HG03103 (cell line): ENCODE results near the gene AGTR1.
"Not testable (repeated sequence)": the region's sequence is repeated elsewhere in the genome, so short reads cannot be mapped to it uniquely, and the experiment has no call there.

ENCODE experiments used
- ATAC-seq: cut with Tn5 transposase; IDR thresholded peaks from one replicate; pipeline ENCODE4 v1.9.1; 2021; ENCODE audit warnings: low read depth; ENCODE audit not compliant: unreplicated experiment

Gene AGTR1

DNA sequence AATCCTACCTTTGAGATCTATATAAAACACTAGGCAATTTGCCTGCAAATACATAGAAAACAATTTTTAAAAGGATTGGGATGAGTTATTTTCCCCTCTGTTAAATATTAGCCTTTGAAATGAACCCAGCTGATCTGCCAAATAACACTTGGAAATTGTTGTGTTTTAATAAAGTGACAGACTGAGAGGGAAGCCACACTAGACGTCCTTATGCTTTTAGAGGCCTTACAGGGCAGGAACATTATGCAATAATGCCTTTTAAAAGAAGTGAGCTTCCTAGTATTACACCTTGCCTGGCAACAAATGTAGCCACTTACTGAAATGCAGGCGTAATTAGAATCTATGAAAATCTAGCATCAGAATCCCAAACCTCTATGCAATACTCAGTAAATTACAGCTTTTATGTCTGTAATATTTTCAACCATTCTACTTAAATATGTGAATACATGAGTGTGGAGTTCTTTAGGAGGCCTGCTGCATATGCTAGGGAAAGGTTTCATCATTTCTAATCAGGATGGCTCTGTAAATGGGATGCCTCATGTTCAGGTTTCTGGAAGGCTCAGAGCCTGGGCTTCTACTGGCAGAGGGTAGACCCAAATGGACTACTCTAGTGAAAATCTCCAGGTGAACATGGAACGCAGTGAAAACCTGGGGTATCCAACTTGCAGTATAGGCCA is 20.3 kb downstream of the AGTR1 start:
- ATAC-seq: no peak

DNA sequence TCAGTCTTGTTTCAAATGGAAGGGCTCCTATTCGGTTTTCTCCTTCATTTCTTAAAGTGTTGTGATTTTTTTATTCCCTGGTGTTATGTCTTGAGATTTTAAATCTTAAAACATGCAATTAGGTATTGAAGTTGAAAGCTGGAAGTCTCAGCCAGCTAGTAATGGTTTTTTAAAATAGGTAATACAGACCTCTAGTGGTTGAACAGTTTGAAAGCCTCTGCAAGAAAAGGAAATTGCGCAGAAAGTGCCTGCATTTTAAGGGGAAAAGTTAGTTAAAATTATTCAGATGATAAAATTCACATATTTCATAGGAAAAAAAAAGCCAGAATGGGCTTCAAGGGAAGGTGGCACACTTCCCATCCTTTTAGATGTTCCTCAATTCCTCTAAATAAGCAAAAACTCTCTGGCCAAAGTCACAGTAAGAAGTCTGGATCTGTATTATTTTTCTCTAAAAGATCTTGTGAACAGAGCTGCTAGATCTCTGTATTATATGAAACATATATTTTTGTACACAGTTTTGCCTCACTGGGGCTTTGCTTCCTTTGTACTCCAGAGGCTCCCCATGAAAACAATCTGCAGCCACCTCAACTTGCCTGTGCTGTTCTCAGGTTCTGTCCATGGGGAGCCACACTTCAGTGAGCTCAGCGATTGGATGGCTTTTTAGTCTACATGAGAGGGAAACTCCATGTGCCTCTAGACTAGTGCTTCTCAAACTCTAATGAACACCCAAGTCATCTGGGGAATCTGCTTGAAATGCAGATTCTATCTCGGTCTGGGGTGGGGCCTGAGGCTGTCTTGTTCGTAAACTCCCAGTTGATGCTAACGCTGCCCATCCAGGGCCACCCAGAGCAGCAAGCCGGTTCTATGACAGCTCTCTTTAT is 21.5 kb downstream of the AGTR1 start:
- no peak for ATAC-seq

DNA sequence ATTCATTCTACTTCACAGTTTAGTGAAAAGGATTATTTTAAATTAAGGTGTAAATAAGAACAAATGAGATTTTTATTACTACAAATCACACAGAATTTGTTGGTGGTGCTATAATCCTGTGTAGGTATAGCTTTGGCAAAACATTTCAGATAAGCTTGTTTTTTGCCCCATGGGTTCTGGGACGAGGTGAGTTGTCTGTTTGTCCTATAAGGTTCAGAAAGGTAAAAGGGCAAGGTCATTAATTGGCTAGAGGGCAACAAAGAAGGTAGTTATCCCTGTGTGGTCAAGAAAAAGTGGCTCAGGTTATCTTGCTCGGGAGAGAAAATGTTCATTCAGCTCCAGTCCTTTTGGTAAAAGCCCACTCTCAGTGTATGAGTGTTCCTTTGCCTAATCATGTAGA is 23.2 kb downstream of the AGTR1 start:
- ATAC-seq: no peak

DNA sequence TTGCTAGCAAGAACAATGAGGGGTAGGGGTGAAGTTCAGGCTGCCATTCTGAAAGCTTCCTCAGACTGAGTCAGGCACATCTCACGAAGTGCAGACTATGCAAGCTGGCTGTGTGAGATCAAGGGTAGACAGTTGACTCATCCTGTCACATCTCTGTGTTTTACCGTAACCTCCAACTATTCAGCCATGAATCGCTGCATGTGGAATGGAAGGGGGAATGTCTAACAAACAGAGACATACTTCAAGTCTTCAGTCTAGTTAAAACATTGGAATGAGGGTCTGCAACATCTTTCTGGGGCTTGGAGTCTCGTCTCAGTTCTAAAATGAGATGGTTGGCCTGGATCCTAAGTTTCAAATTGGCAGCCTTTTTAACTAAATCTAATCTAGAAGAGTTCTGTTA is 25.9 kb downstream of the AGTR1 start:
- ATAC-seq: no peak

DNA sequence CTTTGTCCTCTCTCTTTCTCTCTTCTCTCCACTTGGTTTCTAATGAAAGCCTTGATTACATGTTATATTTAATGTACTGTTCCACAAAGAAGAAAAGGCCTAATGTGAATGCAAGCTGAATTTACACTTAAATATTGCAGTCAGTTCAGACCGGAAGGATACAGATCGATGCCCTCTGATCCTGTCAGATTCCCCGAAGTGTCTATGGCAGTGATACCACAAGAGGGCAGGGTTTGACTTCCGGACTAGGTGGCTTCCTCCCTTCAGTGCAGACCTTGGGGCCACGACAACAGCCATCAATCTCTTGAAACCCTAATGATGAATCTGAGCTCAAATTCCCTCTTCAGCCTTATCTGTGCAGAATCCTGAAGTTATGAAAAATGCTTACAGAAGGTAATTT is 29.5 kb downstream of the AGTR1 start:
- peak; percentile 81 for ATAC-seq

DNA sequence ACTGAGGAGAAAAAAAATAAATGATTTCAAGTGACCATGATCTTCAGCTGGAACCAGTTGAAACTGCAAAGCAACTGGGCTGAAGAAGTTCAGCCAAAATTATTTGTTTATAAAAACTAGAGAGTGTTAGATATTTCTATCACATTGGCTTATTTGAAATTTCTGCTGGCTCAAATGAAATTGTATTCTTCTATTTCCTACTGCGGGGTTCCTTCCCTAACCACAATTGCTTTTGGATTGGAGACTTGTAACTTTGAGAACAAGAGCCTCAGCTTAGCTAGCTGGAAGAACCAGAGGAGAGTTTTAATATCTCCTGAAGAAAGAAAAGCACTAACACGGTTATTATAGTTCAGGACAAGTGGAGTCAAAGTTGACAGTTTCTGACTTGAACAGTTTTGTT is 31.1 kb downstream of the AGTR1 start:
- ATAC-seq: no peak

DNA sequence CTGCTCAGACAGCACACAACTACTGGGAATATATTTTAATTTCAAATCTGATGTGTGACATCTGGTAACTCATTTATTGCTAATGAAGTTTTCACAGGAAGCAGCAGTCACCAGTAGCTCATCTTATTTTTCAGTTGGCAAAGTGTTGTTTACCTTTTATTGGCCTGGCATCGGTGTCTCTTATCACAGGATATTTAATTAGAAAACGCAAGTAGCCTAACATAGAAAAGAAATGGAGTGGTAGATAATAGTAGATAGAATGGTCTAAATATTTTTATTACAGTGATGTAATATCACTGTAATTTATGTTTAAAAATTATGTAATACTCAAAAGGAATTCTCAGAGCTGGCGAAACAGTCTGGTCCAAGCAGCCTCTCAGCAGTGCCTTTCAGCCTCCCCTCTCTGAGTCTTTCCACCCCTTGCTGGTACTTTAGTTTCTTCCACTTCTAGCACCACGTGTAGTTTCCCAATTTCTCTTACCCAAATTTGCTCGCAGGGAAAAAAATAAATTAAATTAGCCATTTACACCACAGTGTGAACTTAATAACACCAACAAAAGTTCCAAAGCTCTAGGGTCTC is 31.9 kb downstream of the AGTR1 start:
- no peak for ATAC-seq

DNA sequence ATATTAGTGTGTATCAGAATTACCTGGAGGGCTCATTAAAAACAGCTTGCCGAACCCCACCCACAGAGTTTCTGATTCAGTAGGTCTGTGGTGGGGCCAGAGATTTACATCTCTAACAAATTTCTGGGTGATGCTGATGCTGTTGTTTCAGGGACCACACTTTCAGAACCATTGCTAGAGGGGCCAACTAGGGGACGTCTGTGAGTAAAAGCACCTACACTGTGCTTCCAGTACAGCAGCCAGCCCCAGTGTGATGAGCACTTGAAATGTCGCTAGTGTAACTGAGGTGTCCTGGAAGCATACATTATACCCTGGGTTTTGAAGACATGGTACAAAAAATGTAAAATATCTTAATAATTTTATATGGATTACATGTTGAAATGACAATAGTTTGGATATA is 33.0 kb downstream of the AGTR1 start:
- no peak for ATAC-seq

DNA sequence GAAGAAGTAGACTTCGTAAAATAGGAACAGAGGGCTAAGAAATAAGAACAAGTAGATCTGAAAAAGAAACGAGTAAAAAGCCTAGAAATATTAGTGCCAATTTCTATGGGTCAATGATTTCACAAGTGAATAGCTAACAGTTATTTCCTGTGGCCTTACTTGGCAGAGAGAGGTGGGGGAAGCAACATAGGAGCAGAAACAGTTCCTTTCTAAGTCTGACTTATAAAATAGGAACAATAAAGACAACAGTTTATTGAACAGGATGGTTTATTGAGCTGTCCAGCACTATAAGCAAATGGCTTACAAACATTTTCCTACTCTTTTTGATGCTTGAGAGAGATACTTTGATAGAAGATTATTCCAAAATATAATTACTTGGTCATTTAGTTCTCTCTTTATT is 37.9 kb downstream of the AGTR1 start:
- ATAC-seq: no peak

DNA sequence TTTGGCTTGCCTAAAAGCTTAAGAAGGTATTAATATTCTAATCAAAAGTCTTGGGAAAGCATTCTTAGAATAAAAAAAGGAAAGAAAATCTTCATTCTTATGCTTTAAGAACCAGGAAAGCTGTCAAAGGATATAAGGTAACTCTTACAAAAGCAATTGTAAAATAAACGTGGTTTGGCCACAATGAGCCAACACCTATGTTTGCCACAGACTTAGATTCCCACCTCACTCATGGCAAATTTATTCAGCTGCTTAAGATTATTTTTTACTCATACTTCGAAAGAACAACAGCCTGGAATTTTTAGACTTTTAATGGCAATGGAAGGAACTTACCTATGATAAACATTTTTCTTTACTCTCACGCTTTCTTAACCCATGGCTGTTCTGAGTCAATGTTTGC is 38.4 kb downstream of the AGTR1 start:
- ATAC-seq: no peak

DNA sequence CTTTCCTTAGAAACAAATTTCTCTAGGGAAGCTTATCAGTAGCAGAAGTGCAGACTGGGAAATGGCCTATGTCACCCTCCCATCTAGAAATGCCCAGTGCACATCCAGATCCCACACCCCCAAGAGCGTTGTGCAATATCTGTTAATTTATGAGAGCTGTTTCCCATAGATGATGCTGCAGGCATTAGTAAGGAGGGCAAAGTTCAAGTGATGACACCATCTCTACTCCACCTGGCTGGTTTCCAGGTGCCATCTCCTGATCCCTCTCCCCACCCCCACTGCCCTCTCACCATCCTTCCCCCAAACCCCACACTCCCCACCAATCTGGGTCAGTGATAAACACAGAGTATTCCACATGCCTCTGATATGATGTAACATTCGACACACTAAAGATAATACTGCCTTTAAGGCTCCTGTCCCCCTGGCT is 39.4 kb downstream of the AGTR1 start:
- ATAC-seq: no peak

DNA sequence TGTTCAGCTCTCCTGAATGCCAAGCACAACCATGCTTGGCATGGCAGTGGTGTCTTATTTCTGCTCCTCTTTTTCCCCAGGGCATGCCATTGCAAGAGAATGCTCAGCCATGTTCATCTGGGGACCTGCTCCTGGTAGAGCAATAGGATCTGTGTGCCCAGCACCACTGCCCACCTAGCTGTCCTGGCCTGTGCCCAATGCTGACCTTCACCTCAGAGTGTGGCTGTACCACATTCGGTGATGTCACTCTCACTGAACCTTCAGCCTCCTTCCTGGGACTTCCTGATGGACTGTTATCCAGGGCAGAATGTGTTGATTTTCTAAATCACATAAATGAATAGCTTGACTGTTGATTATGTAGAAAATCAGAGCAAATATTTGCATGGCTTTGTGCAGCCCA is 42.0 kb downstream of the AGTR1 start:
- ATAC-seq: no peak

DNA sequence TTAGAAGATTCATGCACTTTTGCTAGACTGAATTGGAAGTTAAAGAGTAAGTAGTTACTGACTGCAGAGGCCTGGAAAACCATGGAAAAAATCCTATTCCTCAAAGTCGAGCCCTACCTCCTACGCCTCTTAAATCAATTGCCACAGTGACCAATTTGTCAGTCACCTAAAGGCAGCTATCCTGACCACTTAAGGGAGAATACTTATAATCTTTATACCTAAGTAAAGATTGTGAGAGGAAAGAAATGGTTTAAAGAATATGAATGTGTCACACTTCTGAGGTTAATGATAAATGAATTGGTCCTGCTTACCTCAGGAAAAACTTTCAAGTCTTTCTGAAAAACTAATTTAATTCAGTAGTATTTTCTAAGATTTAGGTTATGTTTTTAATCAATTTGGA is 42.6 kb downstream of the AGTR1 start:
- no peak for ATAC-seq

DNA sequence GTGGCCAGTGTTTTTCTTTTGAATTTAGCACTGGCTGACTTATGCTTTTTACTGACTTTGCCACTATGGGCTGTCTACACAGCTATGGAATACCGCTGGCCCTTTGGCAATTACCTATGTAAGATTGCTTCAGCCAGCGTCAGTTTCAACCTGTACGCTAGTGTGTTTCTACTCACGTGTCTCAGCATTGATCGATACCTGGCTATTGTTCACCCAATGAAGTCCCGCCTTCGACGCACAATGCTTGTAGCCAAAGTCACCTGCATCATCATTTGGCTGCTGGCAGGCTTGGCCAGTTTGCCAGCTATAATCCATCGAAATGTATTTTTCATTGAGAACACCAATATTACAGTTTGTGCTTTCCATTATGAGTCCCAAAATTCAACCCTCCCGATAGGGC is 43.5 kb downstream of the AGTR1 start:
- ATAC-seq: no peak

DNA sequence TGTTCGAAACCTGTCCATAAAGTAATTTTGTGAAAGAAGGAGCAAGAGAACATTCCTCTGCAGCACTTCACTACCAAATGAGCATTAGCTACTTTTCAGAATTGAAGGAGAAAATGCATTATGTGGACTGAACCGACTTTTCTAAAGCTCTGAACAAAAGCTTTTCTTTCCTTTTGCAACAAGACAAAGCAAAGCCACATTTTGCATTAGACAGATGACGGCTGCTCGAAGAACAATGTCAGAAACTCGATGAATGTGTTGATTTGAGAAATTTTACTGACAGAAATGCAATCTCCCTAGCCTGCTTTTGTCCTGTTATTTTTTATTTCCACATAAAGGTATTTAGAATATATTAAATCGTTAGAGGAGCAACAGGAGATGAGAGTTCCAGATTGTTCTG is 44.4 kb downstream of the AGTR1 start:
- ATAC-seq: no peak

DNA sequence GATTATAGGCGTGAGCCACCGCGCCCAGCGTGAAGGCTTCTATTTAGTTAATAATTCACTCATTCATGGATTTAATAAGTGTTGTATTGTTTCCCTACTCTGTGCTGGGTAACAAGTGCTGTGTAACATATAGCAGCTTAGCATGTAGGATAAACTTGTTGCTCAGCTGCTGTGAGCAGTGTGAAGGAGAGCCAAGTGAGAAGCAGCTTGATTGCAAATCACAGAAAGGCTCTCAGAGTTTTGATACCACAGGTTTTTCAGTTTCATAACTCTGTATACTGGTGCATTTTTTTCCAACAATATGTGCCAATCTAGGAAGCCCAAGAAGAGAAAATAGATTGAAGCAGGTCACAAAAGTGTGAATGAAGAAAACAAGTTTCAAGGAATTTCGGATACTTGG is 48.4 kb downstream of the AGTR1 start:
- no peak for ATAC-seq

DNA sequence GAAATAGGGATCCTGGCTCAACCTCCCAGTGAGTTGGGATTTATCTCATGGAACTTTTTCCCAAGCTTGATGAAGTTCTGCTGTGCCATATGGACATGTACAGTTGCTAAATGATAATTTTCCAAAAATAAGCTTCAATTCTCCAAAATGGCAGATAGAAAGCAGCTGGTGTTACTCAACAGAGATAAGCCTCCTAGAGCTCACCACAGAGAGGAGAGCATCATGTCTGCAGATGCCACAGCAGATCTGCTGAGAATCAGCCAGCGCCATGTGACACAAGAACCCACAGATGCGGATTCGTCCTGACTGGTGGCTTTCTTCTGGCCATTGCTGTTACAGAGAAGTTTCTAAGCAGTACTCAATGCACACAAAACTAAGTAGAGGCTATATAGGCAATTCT is 50.6 kb downstream of the AGTR1 start:
- no peak for ATAC-seq

DNA sequence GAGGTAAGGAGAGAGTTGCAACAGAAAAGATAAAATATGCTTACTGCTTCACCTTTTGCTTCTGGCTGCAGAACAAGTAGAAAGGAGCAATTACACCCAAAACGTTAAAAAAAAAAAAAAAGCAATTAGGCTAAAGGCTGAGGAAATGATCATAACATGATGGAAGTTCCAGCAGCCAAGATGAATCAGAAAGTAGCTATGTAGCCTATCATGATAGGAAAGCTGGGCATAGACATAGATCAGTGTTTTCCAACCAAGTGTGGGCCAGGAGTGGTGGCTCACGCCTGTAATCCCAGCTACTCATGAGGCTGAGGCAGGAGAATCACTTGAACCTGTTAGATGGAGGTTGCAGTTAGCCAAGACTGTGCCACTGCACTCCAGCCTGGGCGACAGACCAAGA is 52.6 kb downstream of the AGTR1 start:
- no peak for ATAC-seq

DNA sequence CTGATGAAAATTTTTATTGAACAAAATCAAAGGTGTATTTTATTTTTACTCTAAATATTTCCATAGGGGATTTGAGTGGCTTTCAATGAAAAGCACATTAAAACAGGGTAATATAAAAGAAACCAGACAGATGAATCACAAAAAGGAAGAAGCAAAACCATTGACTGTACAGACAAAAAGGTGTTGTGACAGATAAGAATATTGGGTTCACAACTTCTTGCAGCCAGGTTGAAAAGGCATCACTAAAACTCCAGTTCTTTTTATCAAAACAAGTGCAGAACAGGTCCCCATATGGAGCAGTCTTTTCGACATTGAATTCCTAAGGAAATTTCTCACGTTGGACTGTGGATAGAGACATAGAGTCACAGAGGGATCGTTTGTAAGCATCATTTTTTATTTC is 53.8 kb downstream of the AGTR1 start:
- ATAC-seq: no peak

DNA sequence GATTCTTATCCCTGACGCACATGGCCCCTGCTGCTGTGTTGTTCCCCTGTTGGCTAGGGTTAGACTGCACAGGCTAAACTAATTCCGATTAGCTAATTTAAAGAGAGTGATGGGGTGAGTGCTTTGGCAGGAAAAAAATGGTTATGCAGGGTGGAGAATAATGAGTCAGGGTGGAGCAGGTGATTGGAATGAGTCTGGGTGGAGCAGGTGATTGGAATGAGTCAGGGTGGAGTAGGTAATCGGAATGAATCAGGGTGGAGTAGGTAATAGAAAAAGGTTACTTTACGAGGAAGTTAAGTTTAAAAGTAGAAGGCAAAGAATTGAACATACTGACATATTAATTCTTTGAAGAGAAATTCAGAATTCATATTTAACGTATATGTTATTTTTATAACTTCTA is 55.7 kb downstream of the AGTR1 start:
- not testable (repeated sequence) for ATAC-seq

DNA sequence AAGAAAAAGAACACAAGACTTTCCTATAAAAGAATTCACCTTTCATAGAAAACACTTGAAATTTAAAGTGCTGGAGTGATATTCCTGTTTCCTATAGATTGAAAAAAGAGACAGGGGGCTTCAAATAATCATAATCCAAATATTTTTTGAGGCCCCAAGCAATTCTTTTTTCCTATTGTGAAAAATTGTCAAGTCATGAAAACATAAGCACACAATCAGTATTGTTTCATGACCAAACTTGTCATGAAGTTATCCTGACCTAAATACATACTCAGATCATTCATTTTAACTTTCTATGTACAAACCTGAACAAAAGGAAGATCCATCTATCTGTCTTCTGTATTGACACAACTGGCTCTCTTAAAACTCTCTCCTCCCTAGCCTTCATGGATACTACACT is 57.9 kb downstream of the AGTR1 start:
- ATAC-seq: no peak

DNA sequence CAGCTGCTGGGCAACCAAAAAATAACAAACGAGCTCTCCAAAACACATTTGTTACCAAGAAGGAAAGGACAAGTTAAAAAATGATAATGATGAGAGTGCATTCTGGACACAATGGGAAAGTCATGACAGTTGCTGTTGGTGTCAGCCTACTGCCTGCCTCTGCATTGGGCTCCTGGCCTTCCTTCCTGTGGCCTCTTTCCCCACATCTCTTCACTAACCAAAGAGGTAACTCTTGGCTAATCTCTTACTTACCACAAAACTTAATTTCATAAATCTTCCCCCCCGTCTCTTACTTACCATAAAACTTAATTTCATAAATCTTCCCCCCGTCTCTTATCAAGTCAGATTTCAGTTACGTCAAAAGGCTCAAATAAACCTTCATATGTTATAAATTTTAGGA is 58.6 kb downstream of the AGTR1 start:
- no peak for ATAC-seq
